RWPE2 (cell line): ENCODE data around the gene AVEN.

ENCODE experiments used
- ATAC-seq: fragments of 200-7000 bp; cut with Tn5 transposase; 3 replicates; pipeline ENCODE4 v1.9.1; 2021; ENCODE audit warnings: low read depth
- DNase-seq: peaks from one replicate; pipeline ENCODE4 v3.0.0-alpha.2; 2020; ENCODE audit warnings: low spot score
- H3K27ac ChIP-seq: fragments of 450-650 bp; 2 replicates; pipeline ENCODE4 v1.5.1; 2017; ENCODE audit warnings: mild to moderate bottlenecking; ENCODE audit not compliant: poor library complexity, severe bottlenecking
- H3K27me3 ChIP-seq: fragments of 250-450 bp; sonication (Bioruptor Pico); 2 replicates; pipeline ENCODE4 v1.5.1; 2021; ENCODE audit warnings: mild to moderate bottlenecking, moderate library complexity; ENCODE audit not compliant: insufficient read depth, poor library complexity, severe bottlenecking
- H3K36me3 ChIP-seq: fragments of 250-450 bp; sonication (Bioruptor Pico); 2 replicates; pipeline ENCODE4 v1.5.1; 2020; ENCODE audit warnings: low read depth, mild to moderate bottlenecking, moderate library complexity
- H3K4me1 ChIP-seq: fragments of 250-450 bp; sonication (Bioruptor Pico); 2 replicates; pipeline ENCODE4 v1.5.1; 2021; ENCODE audit warnings: mild to moderate bottlenecking, moderate library complexity; ENCODE audit not compliant: insufficient read depth, poor library complexity, severe bottlenecking
- H3K4me3 ChIP-seq: fragments of 250-450 bp; sonication (Bioruptor Pico); 2 replicates; pipeline ENCODE4 v1.5.1; 2021; ENCODE audit warnings: mild to moderate bottlenecking, moderate library complexity; ENCODE audit not compliant: severe bottlenecking
- H3K9me3 ChIP-seq: fragments of 250-450 bp; sonication (Bioruptor Pico); 2 replicates; pipeline ENCODE4 v1.5.1; 2021; ENCODE audit warnings: mild to moderate bottlenecking, moderate library complexity; ENCODE audit not compliant: severe bottlenecking
- CTCF ChIP-seq: fragments of 450-650 bp; IDR thresholded peaks from one replicate; pipeline ENCODE4 v1.5.1; 2017; ENCODE audit warnings: mild to moderate bottlenecking, moderate library complexity; ENCODE audit not compliant: poor library complexity, severe bottlenecking

AVEN gene

GRCh38 chr15:33980159-33980558 lies 58.8 kb downstream of the AVEN start:
- H3K9me3 ChIP-seq = no peaks in the 10 kb centered on the region
- TF ChIP-seq CTCF = no peak
- peak; percentile 27; the same call in 2 of the 3 replicates for ATAC-seq

GRCh38 chr15:33975022-33975565 lies 63.9 kb downstream of the AVEN start:
- DNase-seq = no peak
- no peak; the same call in 2 of the 3 replicates for ATAC-seq

More at GRCh38 chr15:33980159-33980558, 58.8 kb downstream of the AVEN start:
- no peak overlapping the region for H3K27ac ChIP-seq
- H3K4me3 ChIP-seq = no peak overlapping the region
- DNase-seq = no peak
- H3K27me3 ChIP-seq = no peaks in the 10 kb centered on the region
- no peaks in the 10 kb centered on the region for H3K4me1 ChIP-seq
- H3K36me3 ChIP-seq = no peaks in the 10 kb centered on the region

GRCh38 chr15:33971811-33972210 lies 67.2 kb downstream of the AVEN start:
- TF ChIP-seq CTCF = no peak
- Histone ChIP-seq H3K4me3 (no peak overlapping the region), H3K4me1 (no peaks in the 10 kb centered on the region), H3K36me3 (no peaks in the 10 kb centered on the region), H3K27ac (no peak overlapping the region), H3K9me3 (no peaks in the 10 kb centered on the region), H3K27me3 (no peaks in the 10 kb centered on the region)
- no peak for ATAC-seq
- no peak for DNase-seq

More at GRCh38 chr15:33975022-33975565, 63.9 kb downstream of the AVEN start:
- no peak overlapping the region for H3K27ac ChIP-seq
- no peaks in the 10 kb centered on the region for H3K27me3 ChIP-seq
- no peak overlapping the region for H3K4me3 ChIP-seq
- no peaks in the 10 kb centered on the region for H3K4me1 ChIP-seq
- TF ChIP-seq CTCF = peak; percentile 9
- no peaks in the 10 kb centered on the region for H3K36me3 ChIP-seq
- no peaks in the 10 kb centered on the region for H3K9me3 ChIP-seq

- Histone ChIP-seq H3K4me1 (no peaks in the 10 kb centered on the region), H3K9me3 (no peaks in the 10 kb centered on the region), H3K27me3 (no peaks in the 10 kb centered on the region), H3K36me3 (no peaks in the 10 kb centered on the region), H3K27ac (no peak overlapping the region), H3K4me3 (no peak overlapping the region)
- no peak for TF ChIP-seq CTCF
- ATAC-seq (no peak), DNase-seq (no peak)
Measured at GRCh38 chr15:33968821-33969220, 70.2 kb downstream of the AVEN start.

- H3K27ac ChIP-seq = no peak within 1 kb of the TSS
- no peaks in the 10 kb centered on the region for H3K36me3 ChIP-seq
- no peaks in the 10 kb centered on the region for H3K9me3 ChIP-seq
- ATAC-seq = no peak
- DNase-seq = no peak
- no peaks in the 10 kb centered on the region for H3K4me1 ChIP-seq
- H3K4me3 ChIP-seq = no peak within 1 kb of the TSS
- H3K27me3 ChIP-seq = no peaks in the 10 kb centered on the region
- TF ChIP-seq CTCF = no peak
Measured at GRCh38 chr15:33968224-33968623, 70.8 kb downstream of the AVEN start, which contains the start of gene CHRM5. Gene CHRM5 (plus strand): TSS chr15:33968497. CDS start chr15:34062718, 94,221 bp downstream.
